Camera-type eye (tissue), 1 donor: ENCODE measurements around the gene C2orf76. TPM values are rescaled to one million over a fixed set of nuclear protein-coding genes. Genes with fewer than 3 reads are reported as not detected.

Experiments
- total RNA-seq: library from RNA; depleted of rRNA; stranded (reverse); fragments of >200 nt; gene quantifications from one replicate; pipeline ENCODE4 v1.2.3, GENCODE V29; 2014

Gene C2orf76
- 19.1 TPM for total RNA-seq

DNA sequence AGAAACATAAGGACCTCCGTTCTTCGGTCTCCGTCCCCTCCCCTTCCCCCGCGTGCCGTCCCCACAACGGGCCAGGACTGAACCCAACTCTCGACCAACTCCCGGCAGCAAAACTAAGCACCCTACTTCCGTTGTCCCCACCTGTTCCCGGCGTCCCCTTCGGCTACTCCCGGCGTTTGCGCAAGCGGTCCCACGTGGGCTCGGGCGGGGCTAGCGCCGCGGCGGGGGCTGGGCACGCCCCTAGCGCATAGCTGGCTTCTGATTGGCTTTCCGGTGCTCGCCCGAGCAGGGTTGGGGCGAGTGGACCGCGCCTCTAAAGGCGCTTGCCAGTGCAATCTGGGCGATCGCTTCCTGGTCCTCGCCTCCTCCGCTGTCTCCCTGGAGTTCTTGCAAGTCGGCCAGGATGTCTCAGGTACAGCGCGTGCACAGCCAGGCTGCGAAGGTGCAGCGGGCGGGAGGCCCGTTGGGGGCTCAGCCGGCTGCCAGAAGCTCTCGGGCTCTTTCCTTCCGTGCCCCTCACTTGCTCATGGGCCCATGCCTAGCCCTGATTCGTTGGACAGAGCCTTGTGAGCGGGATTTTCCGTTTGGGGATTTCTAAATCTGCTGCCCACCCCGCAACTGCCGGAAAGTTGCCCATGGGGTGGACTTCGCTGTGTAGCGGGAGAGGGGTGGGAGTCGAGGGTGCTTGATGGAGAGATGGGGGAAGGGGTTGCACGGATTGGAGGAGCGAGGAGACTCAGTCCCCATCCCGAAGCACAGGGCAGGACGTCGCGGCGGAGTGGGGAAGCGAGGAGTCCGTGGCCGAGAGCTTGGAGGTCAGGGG, at the start of gene C2orf76, which contains the start of gene DBI:
Gene C2orf76 (minus strand): TSS at position 186 of the 823 bp plus-strand sequence. CDS start 26,875 bp downstream, outside the sequence.
Gene DBI (plus strand): TSS at position 329 of the 823 bp plus-strand sequence. CDS start 75 bp downstream, at position 404.

Other genes starting within 250 kb of the C2orf76 start
- 4.1 TPM for gene C1QL2, start 208.1 kb downstream of the C2orf76 start, total RNA-seq
- gene STEAP3, start 143.0 kb downstream of the C2orf76 start, total RNA-seq, result 2.6 TPM
- gene DBI, start 143 bp upstream of the C2orf76 start, total RNA-seq, result 91.2 TPM
- 5.1 TPM for gene TMEM37, start 65.0 kb upstream of the C2orf76 start, total RNA-seq
- gene SCTR, start 157.6 kb upstream of the C2orf76 start, total RNA-seq, result not detected
- 4.1 TPM for gene CFAP221, start 177.6 kb upstream of the C2orf76 start, total RNA-seq